Spleen (tissue), 11 donors: ENCODE measurements around the gene C2orf80. TPM values are rescaled to one million over a fixed set of nuclear protein-coding genes. Genes with fewer than 3 reads are reported as not detected.

Experiments used
- DNase-seq: peaks from one replicate; pipeline ENCODE4 v3.0.0-alpha.2; 2020
- H3K27ac ChIP-seq, 8 donors: fragments of 200-600 bp; sonication (generic) in 7 of 8; 1 replicate in 4 of 8; 2 replicates in 4 of 8; pipeline versions ENCODE4 v1.5.0 to v1.8.0; 2016 to 2021; ENCODE audit warnings: inconsistent platforms in 4 of 8, mild to moderate bottlenecking in 4 of 8, moderate library complexity in 1 of 8
- H3K27me3 ChIP-seq, 7 donors: fragments of 200-600 bp; sonication (generic) in 6 of 7; replicated peaks in 1 of 7; 1 replicate in 4 of 7; 2 replicates in 3 of 7; pipeline versions ENCODE4 v1.5.0 to v1.8.0; 2016 to 2021; ENCODE audit warnings: inconsistent platforms in 3 of 7, mild to moderate bottlenecking in 1 of 7
- H3K36me3 ChIP-seq, 6 donors: fragments of 200-600 bp; sonication (generic) in 5 of 6; 1 replicate in 4 of 6; 2 replicates in 2 of 6; pipeline versions ENCODE4 v1.5.0 to v1.8.0; 2016 to 2021; ENCODE audit warnings: inconsistent platforms in 2 of 6
- H3K4me1 ChIP-seq, 6 donors: fragments of 200-600 bp; sonication (generic) in 5 of 6; 1 replicate in 3 of 6; 2 replicates in 3 of 6; pipeline versions ENCODE4 v1.5.0 to v1.8.0; 2016 to 2021; ENCODE audit warnings: inconsistent platforms in 3 of 6
- H3K4me3 ChIP-seq, 8 donors: fragments of 200-600 bp; sonication (generic) in 7 of 8; 1 replicate in 4 of 8; 2 replicates in 4 of 8; pipeline versions ENCODE4 v1.5.0 to v1.8.0; 2016 to 2021; ENCODE audit warnings: inconsistent platforms in 4 of 8, mild to moderate bottlenecking in 4 of 8, moderate library complexity in 2 of 8
- H3K9me3 ChIP-seq, 8 donors: fragments of 200-600 bp; sonication (generic) in 7 of 8; 1 replicate in 4 of 8; 2 replicates in 4 of 8; pipeline versions ENCODE4 v1.5.0 to v1.8.0; 2016 to 2021; ENCODE audit warnings: inconsistent platforms in 4 of 8
- POLR2A ChIP-seq, 3 donors: fragments of 450-650 bp; IDR thresholded peaks; one replicate each; pipeline ENCODE4 v1.5.1; 2017; ENCODE audit warnings: antibody characterized with exemption in 3 of 3, mild to moderate bottlenecking in 1 of 3
- POLR2AphosphoS5 ChIP-seq, 3 donors: sonication (generic); formaldehyde crosslinking; IDR thresholded peaks; one replicate each; pipeline ENCODE4 v1.5.1; 2017; ENCODE audit warnings: antibody characterized with exemption in 3 of 3
- WGBS, 5 donors: extraction: QIAGEN DNeasy Blood & Tissue Kit in 3 of 5; methylation state at CpG; one replicate each; pipeline versions ENCODE4 v1.1.5 to v1.1.7; 2013 to 2018; 5-methylcytosine and 5-hydroxymethylcytosine counted together
- intact Hi-C: fragments of 100-400 bp; cut with DNase I; formaldehyde crosslinking; loops from one replicate; pipeline ENCODE4 v1.15.0; 2023; ENCODE audit warnings: low total_unique reads
- polyA plus RNA-seq, 3 donors: library from polyadenylated mRNA; stranded (reverse); fragments of 200-250 nt; gene quantifications; one replicate each; pipeline ENCODE4 v1.2.1, GENCODE V29; 2013
- total RNA-seq, 7 donors: library from RNA; depleted of rRNA in 3 of 7; stranded (reverse); fragments of >200 nt in 3 of 7; fragmentation: NEBNext Ultra II Directional in 4 of 7; extraction: Animal tissue kit (Norgen Biotek cat#: 25700) in 4 of 7; gene quantifications; one replicate each; pipeline versions ENCODE4 v1.1.0 to v1.2.1, GENCODE V29; 2016 to 2021
- TF ChIP-seq, protein P1 (sequence below), 11 experiments: fragments of 200-600 bp in 7 of 11; fragments of 450-650 bp in 4 of 11; sonication (generic) in 4 of 11; IDR thresholded peaks in 8 of 11; conservative IDR thresholded peaks in 3 of 11; 1 replicate in 7 of 11; 2 replicates in 4 of 11; pipeline versions ENCODE4 v1.4.0 to v1.8.0; 2016 to 2021; ENCODE audit warnings: antibody characterized with exemption in 11 of 11, inconsistent platforms in 4 of 11, mild to moderate bottlenecking in 1 of 11
- donor health status: healthy with polysubstance abuse.
- donor health status: DM: no; HTN: no; CAD: no; lungs with moderate emphysema.
- donor health status: DM: no; HTN: no; CAD: no.
- donor health status: Bipolar disorder and iron deficiency.
- donor health status: healthy.
- donor health status: DM: no; HTN: no; CAD: no.
- donor health status: DM: yes; HTN: yes; CAD: no.

Gene C2orf80
- total and polyA plus RNA-seq, 10 donors = not detected

DNA sequence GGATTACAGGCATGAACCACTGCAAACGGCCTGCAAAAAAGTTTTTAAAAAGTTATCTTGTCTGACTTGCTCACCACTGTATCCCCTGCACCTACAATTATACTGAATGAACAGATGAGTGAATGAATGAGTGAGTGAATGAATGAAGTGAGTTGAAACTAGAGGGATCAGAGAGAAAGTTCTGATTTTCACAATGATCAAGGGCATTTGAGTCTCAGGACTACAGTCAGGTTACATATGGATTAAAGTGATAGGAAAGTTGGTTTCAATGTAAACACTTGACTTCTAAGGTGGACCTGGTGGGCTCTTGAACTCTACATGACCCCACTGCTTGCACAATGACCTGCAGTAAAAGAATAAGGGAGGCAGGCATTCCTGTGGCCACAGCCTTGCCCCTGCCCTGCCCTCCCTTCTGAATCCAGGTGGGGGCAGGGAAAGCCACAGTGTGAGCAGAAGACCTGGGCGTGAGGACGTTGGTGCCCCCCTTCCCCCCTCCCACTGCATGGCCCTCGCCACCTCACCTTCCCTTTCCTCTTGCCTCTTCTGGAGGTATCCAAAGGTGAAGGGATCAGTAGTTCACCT, 10.7 kb downstream of the C2orf80 start:
- H3K4me1 ChIP-seq = peaks cover 0 to 18% (median 6%) of the 10 kb centered on the region in 6 donors
- intact Hi-C loops = loop anchor here (5.0 kb wide), 1 partner anchor 73 kb away; no protein-coding TSS in a partner anchor
- 56 to 67% (median 62%) methylated on average over 4 of the region's 4 CpGs for WGBS, 5 donors
- H3K27me3 ChIP-seq = peaks cover 0 to 6% (median 0%) of the 10 kb centered on the region in 7 donors
- H3K36me3 ChIP-seq = no peaks in the 10 kb centered on the region
- DNase-seq = no peak
- no peaks in the 10 kb centered on the region for H3K9me3 ChIP-seq
- no peak overlapping the region for H3K27ac ChIP-seq
- no peak overlapping the region for H3K4me3 ChIP-seq
- TF ChIP-seq POLR2A (IDR thresholded peaks at IDR 0.05) = no peak
- TF ChIP-seq, protein P1, sequence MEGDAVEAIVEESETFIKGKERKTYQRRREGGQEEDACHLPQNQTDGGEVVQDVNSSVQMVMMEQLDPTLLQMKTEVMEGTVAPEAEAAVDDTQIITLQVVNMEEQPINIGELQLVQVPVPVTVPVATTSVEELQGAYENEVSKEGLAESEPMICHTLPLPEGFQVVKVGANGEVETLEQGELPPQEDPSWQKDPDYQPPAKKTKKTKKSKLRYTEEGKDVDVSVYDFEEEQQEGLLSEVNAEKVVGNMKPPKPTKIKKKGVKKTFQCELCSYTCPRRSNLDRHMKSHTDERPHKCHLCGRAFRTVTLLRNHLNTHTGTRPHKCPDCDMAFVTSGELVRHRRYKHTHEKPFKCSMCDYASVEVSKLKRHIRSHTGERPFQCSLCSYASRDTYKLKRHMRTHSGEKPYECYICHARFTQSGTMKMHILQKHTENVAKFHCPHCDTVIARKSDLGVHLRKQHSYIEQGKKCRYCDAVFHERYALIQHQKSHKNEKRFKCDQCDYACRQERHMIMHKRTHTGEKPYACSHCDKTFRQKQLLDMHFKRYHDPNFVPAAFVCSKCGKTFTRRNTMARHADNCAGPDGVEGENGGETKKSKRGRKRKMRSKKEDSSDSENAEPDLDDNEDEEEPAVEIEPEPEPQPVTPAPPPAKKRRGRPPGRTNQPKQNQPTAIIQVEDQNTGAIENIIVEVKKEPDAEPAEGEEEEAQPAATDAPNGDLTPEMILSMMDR (IDR thresholded peaks at IDR 0.05 in 8 of 11, conservative IDR thresholded peaks at IDR 0.05 in 3 of 11) = no peak
- no peak for TF ChIP-seq POLR2AphosphoS5 (IDR thresholded peaks at IDR 0.05)

DNA sequence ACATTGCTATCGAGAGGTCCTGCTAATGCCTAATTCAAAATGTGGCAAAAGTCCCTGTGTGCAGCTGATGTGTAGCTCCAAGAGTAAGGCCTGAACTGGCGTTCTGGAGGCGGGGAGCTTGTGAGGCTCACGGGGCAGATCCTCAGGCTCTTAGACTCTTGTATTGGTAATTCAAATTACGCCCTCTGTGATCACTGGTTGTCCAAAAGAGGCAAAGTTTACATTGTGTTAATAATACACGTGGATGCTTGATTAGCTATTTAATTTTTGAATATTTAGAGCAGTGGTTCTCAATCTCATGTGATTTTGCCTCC, 14.0 kb downstream of the C2orf80 start:
- Histone ChIP-seq H3K27me3 (no peaks in the 10 kb centered on the region), H3K27ac (no peak overlapping the region), H3K4me1 (peaks cover 0 to 22% (median 5%) of the 10 kb centered on the region in 6 donors), H3K36me3 (no peaks in the 10 kb centered on the region), H3K4me3 (no peak overlapping the region), H3K9me3 (no peaks in the 10 kb centered on the region)
- DNase-seq = no peak
- WGBS, 5 donors = 79 to 92% (median 89%) methylated on average over 6 of the region's 6 CpGs
- intact Hi-C loops = loop anchor here (5.0 kb wide), 1 partner anchor 77 kb away; no protein-coding TSS in a partner anchor
- no peak for TF ChIP-seq POLR2AphosphoS5 (IDR thresholded peaks at IDR 0.05)
- TF ChIP-seq POLR2A (IDR thresholded peaks at IDR 0.05) = no peak
- TF ChIP-seq, protein P1 (IDR thresholded peaks at IDR 0.05 in 8 of 11, conservative IDR thresholded peaks at IDR 0.05 in 3 of 11) = no peak

DNA sequence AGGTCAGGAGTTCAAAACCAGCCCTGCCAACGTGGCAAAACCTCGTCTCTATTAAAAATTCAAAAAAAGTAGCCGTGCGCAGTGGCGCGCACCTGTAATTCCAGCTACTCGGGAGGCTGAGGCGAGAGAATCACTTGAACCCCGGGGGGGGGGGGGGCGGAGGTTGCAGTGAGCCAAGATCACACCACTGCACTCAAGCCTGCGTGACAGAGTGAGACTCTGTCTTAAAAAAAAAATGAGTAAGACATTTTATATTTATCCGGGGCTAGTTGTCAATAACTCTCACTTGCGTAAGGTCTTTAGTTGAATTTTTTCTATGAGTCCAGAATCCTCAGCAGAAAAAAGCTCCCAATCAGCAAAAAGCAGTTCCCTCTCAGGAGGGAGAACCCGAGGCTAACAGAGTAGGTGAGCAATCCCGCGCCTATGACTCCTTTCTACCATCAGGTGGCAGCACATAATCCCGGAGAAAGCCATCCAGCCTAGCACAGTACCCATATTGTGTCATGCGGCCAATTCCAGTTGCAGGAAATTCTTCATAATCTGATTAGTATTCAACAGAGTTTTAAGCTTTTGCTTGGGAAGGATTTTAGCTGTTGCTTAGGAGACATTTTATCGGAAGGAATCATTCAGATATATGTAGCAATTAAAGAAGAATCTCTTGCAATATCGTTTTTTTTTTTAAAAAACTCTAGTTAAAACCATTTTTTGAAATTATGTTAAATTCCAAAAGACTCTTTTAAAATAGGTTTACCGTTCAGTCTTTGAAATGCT, 14.6 kb downstream of the C2orf80 start:
- intact Hi-C loops = loop anchor here (5.0 kb wide), 1 partner anchor 77 kb away; no protein-coding TSS in a partner anchor
- Histone ChIP-seq H3K27me3 (no peaks in the 10 kb centered on the region), H3K4me3 (no peak overlapping the region), H3K36me3 (no peaks in the 10 kb centered on the region), H3K4me1 (peaks cover 0 to 22% (median 5%) of the 10 kb centered on the region in 6 donors), H3K27ac (peak overlapping the region in 2 of 8 donors; percentile 19 to 26), H3K9me3 (no peaks in the 10 kb centered on the region)
- peak; percentile 77 for DNase-seq
- TF ChIP-seq POLR2AphosphoS5 (IDR thresholded peaks at IDR 0.05) (peak in 1 of 3 donors; percentile 64), POLR2A (IDR thresholded peaks at IDR 0.05) (no peak)
- TF ChIP-seq, protein P1 (IDR thresholded peaks at IDR 0.05 in 8 of 11, conservative IDR thresholded peaks at IDR 0.05 in 3 of 11) = peak; percentile 46 to 93 (median 82)
- 47 to 52% (median 48%) methylated on average over 20 to 21 of the region's 21 CpGs for WGBS, 5 donors

DNA sequence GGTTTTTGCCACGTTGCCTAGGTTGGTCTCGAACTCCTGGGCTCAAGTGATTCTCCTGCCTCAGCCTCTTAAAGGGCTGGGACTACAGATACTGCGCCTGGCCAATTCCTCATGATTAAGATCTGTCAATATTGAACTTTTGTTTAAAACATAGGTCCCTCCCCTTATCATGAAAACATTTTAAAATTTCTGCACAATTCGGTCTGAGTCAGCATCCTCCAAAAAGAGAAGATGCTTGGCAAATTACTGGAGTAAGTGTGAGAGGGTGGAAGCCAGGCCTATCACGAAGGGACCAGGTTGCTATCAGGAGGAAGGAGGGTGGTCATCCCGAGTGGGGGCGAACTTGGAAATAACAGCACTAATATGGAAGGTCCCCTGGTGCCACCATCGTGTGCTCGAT, 15.7 kb downstream of the C2orf80 start:
- no peak for TF ChIP-seq POLR2A (IDR thresholded peaks at IDR 0.05)
- no peak for TF ChIP-seq POLR2AphosphoS5 (IDR thresholded peaks at IDR 0.05)
- TF ChIP-seq, protein P1 (IDR thresholded peaks at IDR 0.05 in 8 of 11, conservative IDR thresholded peaks at IDR 0.05 in 3 of 11) = no peak
- Histone ChIP-seq H3K36me3 (no peaks in the 10 kb centered on the region), H3K4me3 (no peak overlapping the region), H3K4me1 (peaks cover 0 to 22% (median 5%) of the 10 kb centered on the region in 6 donors), H3K27ac (no peak overlapping the region), H3K27me3 (no peaks in the 10 kb centered on the region), H3K9me3 (no peaks in the 10 kb centered on the region)
- intact Hi-C loops = no loop called here
- 85 to 94% (median 89%) methylated on average over 9 of the region's 9 CpGs for WGBS, 5 donors
- DNase-seq = no peak
